HCT116 (cell line): ENCODE measurements around the gene MYBL2.

Source experiments
- CEBPB ChIP-seq: IDR thresholded peaks from 2 replicates; pipeline ENCODE4 v1.6.1; 2012; ENCODE audit warnings: low read depth
- ELF1 ChIP-seq: IDR thresholded peaks from 2 replicates; pipeline ENCODE4 v1.6.1; 2012; ENCODE audit warnings: low read depth, borderline replicate concordance
- EZH2 ChIP-seq: fragments of 200-600 bp; sonication (generic); IDR thresholded peaks from 2 replicates; pipeline ENCODE4 v1.6.1; 2017; ENCODE audit warnings: antibody characterized with exemption, mixed run types
- EZH2phosphoT487 ChIP-seq: fragments of 200-600 bp; IDR thresholded peaks from 2 replicates; pipeline ENCODE4 v1.6.1; 2018; ENCODE audit warnings: antibody characterized with exemption, borderline replicate concordance
- MAX ChIP-seq: IDR thresholded peaks from 2 replicates; pipeline ENCODE4 v1.6.1; 2012
- POLR2A ChIP-seq: IDR thresholded peaks from 2 replicates; pipeline ENCODE4 v1.7.0; 2011; ENCODE audit warnings: borderline replicate concordance; ENCODE audit not compliant: insufficient read depth, insufficient read length; ENCODE audit errors: extremely low read depth
- POLR2AphosphoS5 ChIP-seq: IDR thresholded peaks from 2 replicates; pipeline ENCODE4 v1.6.1; 2011; ENCODE audit warnings: mild to moderate bottlenecking, low read depth, low read length, moderate library complexity
- RAD21 ChIP-seq: IDR thresholded peaks from 2 replicates; pipeline ENCODE4 v1.6.1; 2012; ENCODE audit warnings: low read depth, mild to moderate bottlenecking
- REST ChIP-seq: IDR thresholded peaks from 2 replicates; pipeline ENCODE4 v1.6.1; 2012; ENCODE audit warnings: low read depth
- SIN3A ChIP-seq: IDR thresholded peaks from 2 replicates; pipeline ENCODE4 v1.6.1; 2012; ENCODE audit warnings: low read depth
- YY1 ChIP-seq: IDR thresholded peaks from 2 replicates; pipeline ENCODE4 v1.6.1; 2011; ENCODE audit warnings: low read length, low read depth, moderate library complexity, mild to moderate bottlenecking; ENCODE audit not compliant: insufficient replicate concordance; ENCODE audit errors: extremely low read depth
- ZFX ChIP-seq: fragments of 450-650 bp; IDR thresholded peaks from 2 replicates; pipeline ENCODE4 v1.6.1; 2017
- TF ChIP-seq, protein P1 (sequence below), 3 experiments: fragments of 200-600 bp in 1 of 3; sonication (generic) in 1 of 3; IDR thresholded peaks in 2 of 3; conservative IDR thresholded peaks in 1 of 3; 2 replicates each; pipeline ENCODE4 v1.5.1; 2012 to 2017; ENCODE audit warnings: low read depth in 2 of 3, low read length in 2 of 3, antibody characterized with exemption in 1 of 3, borderline replicate concordance in 1 of 3, control low read depth in 1 of 3, mild to moderate bottlenecking in 1 of 3, mixed read lengths in 1 of 3, mixed run types in 1 of 3, moderate library complexity in 1 of 3; ENCODE audit not compliant: insufficient read depth in 1 of 3

DNA sequence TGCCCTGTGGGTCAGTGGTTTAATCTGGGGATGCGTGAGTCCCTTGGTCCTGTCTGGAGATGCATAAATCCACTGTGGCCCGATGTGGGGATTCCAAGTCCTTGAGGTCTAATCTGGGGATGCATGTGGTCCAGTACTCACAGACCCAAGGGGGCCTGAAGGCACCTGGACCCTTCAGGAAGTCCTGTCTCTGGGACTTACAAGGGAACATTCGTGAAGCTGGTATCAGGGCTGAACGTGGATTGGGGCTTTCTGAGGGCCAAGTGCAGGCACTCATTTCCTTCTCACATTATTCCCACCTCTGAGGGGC is 85.1 kb downstream of the MYBL2 start:
- TF ChIP-seq, protein P1, sequence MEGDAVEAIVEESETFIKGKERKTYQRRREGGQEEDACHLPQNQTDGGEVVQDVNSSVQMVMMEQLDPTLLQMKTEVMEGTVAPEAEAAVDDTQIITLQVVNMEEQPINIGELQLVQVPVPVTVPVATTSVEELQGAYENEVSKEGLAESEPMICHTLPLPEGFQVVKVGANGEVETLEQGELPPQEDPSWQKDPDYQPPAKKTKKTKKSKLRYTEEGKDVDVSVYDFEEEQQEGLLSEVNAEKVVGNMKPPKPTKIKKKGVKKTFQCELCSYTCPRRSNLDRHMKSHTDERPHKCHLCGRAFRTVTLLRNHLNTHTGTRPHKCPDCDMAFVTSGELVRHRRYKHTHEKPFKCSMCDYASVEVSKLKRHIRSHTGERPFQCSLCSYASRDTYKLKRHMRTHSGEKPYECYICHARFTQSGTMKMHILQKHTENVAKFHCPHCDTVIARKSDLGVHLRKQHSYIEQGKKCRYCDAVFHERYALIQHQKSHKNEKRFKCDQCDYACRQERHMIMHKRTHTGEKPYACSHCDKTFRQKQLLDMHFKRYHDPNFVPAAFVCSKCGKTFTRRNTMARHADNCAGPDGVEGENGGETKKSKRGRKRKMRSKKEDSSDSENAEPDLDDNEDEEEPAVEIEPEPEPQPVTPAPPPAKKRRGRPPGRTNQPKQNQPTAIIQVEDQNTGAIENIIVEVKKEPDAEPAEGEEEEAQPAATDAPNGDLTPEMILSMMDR (IDR thresholded peaks at IDR 0.05 in 2 of 3, conservative IDR thresholded peaks at IDR 0.05 in 1 of 3; ENCODE audit: borderline replicate concordance in 1 of 3, insufficient read depth in 1 of 3, low read depth in 2 of 3, low read length in 2 of 3) = no peak
- TF ChIP-seq EZH2 (no peak), POLR2A (no peak), POLR2AphosphoS5 (no peak), ZFX (no peak), YY1 (no peak), SIN3A (no peak), RAD21 (no peak), REST (no peak), CEBPB (no peak), EZH2phosphoT487 (no peak), MAX (no peak), ELF1 (no peak)
